Activated CD8-positive, alpha-beta memory T cell treated with anti-CD3 and anti-CD28 coated beads, Interleukin-2, amount 10 ng/mL, durations not matched to agents 7 days and 5 days (primary cell): Measurements from ENCODE around the gene RESF1. TPM values are rescaled to one million over a fixed set of nuclear protein-coding genes. Genes with fewer than 3 reads are reported as not detected.
A peak's percentile ranks its signal among the peaks of the same experiment; 100 is the strongest.

Experiments used
- ATAC-seq: fragments of 150-1000 bp; cut with Tn5 transposase; one replicate; pipeline ENCODE4 v1.10.0; 2021; ENCODE audit warnings: moderate library complexity
- CTCF ChIA-PET: fragments of 350-600 bp; sonication (Branson Sonifier 250); formaldehyde crosslinking; loops from one replicate; lab custom pipeline; 2021; ENCODE audit warnings: antibody characterized with exemption; lab: Charles Lee
- DNase-seq: peaks from one replicate; pipeline ENCODE4 v3.0.0-alpha.2; 2020
- H3K27ac Mint-ChIP-seq: one replicate; pipeline ENCODE4 v1.8.0; 2021; ENCODE audit warnings: mild to moderate bottlenecking, mixed read lengths
- H3K27me3 Mint-ChIP-seq: one replicate; pipeline ENCODE4 v1.8.0; 2021; ENCODE audit warnings: mixed read lengths
- H3K36me3 Mint-ChIP-seq: one replicate; pipeline ENCODE4 v1.8.0; 2021; ENCODE audit warnings: mild to moderate bottlenecking, mixed read lengths
- H3K4me1 Mint-ChIP-seq: one replicate; pipeline ENCODE4 v1.8.0; 2021; ENCODE audit warnings: mixed read lengths
- H3K4me3 Mint-ChIP-seq: one replicate; pipeline ENCODE4 v1.8.0; 2021; ENCODE audit warnings: mild to moderate bottlenecking, moderate library complexity, mixed read lengths
- H3K9me3 Mint-ChIP-seq: one replicate; pipeline ENCODE4 v1.8.0; 2022; ENCODE audit warnings: low read depth, mixed read lengths
- total RNA-seq, 2 experiments: library from RNA; stranded (reverse); gene quantifications; one replicate each; pipeline ENCODE4 v1.2.3, GENCODE V29; 2021

Gene RESF1
- total RNA-seq, 2 experiments from 2014 or later = 110 to 137 TPM

- CTCF ChIA-PET = interaction anchor here (1.3 kb wide), 1 partner anchor 8 kb away, joined by 3 read pairs; the partner anchor contains the start of gene RESF1
- Mint-ChIP-seq H3K36me3 (peaks cover 87% of the 10 kb centered on the region), H3K4me3 (peak overlapping the region; percentile 52), H3K27ac (peak overlapping the region; percentile 98), H3K4me1 (peaks cover 68% of the 10 kb centered on the region), H3K9me3 (peaks cover 8% of the 10 kb centered on the region), H3K27me3 (no peaks in the 10 kb centered on the region)
- no peak for ATAC-seq
- DNase-seq = no peak
Measured at GRCh38 chr12:31967539-31967938, 8.3 kb downstream of the RESF1 start.

DNA sequence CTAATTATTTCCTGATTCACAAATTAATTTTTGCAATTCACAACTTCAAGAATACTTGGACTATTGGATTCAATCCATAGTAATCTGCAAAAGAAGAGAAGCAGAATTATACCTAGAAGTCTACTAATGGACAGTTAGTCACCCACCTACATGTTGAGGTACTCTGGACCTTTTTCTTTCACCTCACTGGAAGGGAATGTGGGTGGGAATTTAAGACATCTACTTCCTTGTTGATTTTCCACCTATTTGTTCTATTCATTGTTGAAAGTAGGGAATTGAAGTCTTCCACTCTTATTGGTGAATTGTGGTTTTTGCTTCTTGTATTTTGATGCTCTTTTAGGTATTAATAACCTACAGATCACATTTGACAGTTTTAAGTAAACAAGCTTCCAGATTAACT is 11.0 kb downstream of the RESF1 start:
- Mint-ChIP-seq H3K9me3 (peaks cover 16% of the 10 kb centered on the region), H3K27me3 (no peaks in the 10 kb centered on the region), H3K36me3 (peaks cover 87% of the 10 kb centered on the region), H3K4me1 (peaks cover 48% of the 10 kb centered on the region), H3K27ac (no peak overlapping the region), H3K4me3 (no peak overlapping the region)
- CTCF ChIA-PET = interaction anchor here (0.8 kb wide), 1 partner anchor 46 kb away, joined by 3 read pairs; no protein-coding TSS in a partner anchor
- ATAC-seq = no peak
- no peak for DNase-seq

DNA sequence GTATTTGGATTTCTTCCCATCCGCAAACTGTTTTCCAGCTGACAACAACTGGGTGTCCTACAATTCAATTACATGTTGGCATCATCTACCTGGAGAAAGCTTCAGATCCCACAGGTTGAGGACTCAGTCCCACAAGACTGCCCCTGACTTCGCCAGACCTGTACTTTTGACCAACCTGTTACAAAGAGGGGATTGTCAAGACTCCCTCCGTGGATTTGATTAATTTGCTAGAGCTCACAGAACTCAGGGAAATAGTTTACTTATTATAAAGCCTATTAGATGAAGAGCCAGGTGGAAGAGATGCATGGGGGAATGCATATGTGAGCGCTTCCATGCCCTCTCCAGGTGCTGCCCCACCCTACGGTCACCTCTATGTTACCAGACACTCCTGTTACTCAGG is 14.6 kb downstream of the RESF1 start:
- Mint-ChIP-seq H3K27ac (no peak overlapping the region), H3K27me3 (no peaks in the 10 kb centered on the region), H3K36me3 (peaks cover 96% of the 10 kb centered on the region), H3K4me1 (peaks cover 17% of the 10 kb centered on the region), H3K9me3 (peaks cover 30% of the 10 kb centered on the region), H3K4me3 (no peak overlapping the region)
- ATAC-seq (no peak), DNase-seq (no peak)
- CTCF ChIA-PET = no interaction called here

DNA sequence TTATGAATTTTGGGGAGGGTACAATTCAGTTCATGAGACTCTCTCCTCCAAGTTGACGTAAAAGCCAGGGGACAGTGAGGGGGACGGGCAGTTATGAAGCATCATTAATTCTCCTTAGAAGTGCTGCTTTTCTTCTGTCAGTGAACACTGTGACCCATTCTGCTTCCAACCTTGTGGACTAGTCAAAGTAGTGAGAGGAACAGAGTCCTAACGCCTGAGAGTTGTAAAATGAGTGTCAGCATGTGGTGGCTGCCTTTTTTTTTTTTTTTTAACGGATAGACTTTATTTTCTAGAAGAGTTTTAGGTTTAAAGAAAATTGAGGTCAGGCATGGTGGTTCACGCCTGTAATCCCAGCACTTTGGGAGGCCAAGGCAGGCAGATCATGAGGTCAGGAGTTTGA is 15.5 kb downstream of the RESF1 start:
- DNase-seq (no peak), ATAC-seq (no peak)
- peaks cover 35% of the 10 kb centered on the region for H3K9me3 Mint-ChIP-seq
- no peaks in the 10 kb centered on the region for H3K27me3 Mint-ChIP-seq
- CTCF ChIA-PET = no interaction called here
- H3K27ac Mint-ChIP-seq = no peak overlapping the region
- H3K36me3 Mint-ChIP-seq = peaks cover 97% of the 10 kb centered on the region
- peaks cover 11% of the 10 kb centered on the region for H3K4me1 Mint-ChIP-seq
- H3K4me3 Mint-ChIP-seq = no peak overlapping the region

DNA sequence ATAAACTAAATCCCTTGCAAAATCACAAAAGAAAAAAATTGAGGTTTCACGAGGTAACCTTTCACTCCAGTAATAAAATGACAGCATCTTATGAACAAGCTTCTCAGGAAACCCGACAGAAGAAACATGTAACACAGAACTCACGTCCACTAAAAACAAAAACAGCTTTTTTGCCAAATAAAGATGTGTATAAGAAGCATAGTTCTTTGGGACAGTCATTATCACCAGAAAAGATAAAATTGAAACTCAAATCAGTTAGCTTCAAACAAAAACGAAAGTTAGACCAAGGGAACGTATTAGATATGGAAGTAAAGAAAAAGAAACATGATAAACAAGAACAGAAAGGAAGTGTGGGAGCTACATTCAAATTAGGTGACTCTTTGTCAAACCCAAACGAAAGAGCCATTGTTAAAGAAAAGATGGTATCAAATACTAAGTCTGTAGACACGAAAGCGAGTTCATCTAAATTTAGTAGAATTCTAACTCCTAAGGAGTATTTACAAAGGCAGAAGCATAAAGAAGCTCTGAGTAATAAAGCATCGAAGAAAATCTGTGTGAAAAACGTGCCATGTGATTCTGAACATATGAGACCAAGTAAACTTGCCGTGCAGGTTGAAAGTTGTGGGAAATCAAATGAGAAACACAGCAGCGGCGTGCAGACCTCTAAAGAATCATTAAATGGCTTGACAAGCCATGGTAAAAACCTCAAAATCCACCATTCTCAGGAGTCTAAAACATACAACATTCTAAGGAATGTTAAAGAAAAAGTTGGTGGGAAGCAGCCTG is 25.8 kb downstream of the RESF1 start:
- Mint-ChIP-seq H3K36me3 (peaks cover 96% of the 10 kb centered on the region), H3K4me3 (peak overlapping the region; percentile 43), H3K9me3 (peaks cover 62% of the 10 kb centered on the region), H3K27me3 (no peaks in the 10 kb centered on the region), H3K4me1 (peaks cover 77% of the 10 kb centered on the region), H3K27ac (peak overlapping the region; percentile 79)
- ATAC-seq (peak; percentile 50), DNase-seq (no peak)
- CTCF ChIA-PET = interaction anchor here (1.1 kb wide), 1 partner anchor 23 kb away, joined by 3 read pairs; no protein-coding TSS in a partner anchor

- ATAC-seq (no peak), DNase-seq (no peak)
- CTCF ChIA-PET = no interaction called here
- peak overlapping the region; percentile 6 for H3K27ac Mint-ChIP-seq
- no peaks in the 10 kb centered on the region for H3K27me3 Mint-ChIP-seq
- peaks cover 62% of the 10 kb centered on the region for H3K9me3 Mint-ChIP-seq
- H3K4me3 Mint-ChIP-seq = no peak overlapping the region
- peaks cover 95% of the 10 kb centered on the region for H3K36me3 Mint-ChIP-seq
- H3K4me1 Mint-ChIP-seq = peaks cover 85% of the 10 kb centered on the region
Measured at GRCh38 chr12:31985832-31986231, 26.6 kb downstream of the RESF1 start.

DNA sequence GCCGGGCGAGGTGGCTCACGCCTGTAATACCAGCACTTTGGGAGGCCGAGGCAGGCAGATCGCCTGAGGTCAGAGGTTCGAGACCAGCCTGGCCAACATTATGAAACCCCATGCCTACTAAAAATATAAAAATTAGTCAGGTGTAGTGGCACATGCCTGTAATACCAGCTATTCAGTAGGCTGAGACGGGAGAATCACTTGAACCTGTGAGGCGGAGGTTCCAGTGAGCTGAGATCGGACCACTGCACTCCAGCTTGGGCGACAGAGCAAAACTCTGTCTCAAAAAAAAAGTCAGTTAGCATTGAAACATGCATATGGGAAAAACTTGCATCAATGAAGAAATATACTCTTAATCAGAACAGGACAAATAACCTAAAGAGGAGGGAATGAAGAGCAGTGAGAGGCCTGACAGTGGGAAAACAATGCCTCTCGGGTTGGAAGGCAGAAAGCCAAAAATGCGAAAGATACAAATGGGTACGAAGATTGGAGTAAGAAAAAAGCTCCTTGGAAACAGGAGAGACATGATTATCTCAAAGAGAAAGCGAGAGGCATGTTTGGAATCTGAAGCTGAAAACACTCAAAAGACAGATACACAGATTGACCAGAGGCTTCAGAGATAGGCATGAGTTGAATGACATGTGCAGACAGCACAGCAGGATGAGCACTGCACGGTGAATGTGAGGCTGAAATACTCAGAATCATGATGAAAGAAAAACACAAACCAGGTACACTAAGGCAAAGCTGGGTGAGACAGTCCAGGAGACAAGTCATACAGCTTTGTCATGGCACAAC is 30.6 kb downstream of the RESF1 start:
- H3K4me3 Mint-ChIP-seq = no peak overlapping the region
- no peaks in the 10 kb centered on the region for H3K27me3 Mint-ChIP-seq
- CTCF ChIA-PET = interaction anchor here (0.6 to 1.7 kb wide), 2 partner anchors 8 to 31 kb away, joined by 4 to 7 read pairs; partner anchors contain the start of gene RESF1
- peaks cover 27% of the 10 kb centered on the region for H3K9me3 Mint-ChIP-seq
- DNase-seq = no peak
- H3K36me3 Mint-ChIP-seq = peaks cover 88% of the 10 kb centered on the region
- peaks cover 65% of the 10 kb centered on the region for H3K4me1 Mint-ChIP-seq
- peak overlapping the region; percentile 93 for H3K27ac Mint-ChIP-seq
- peak; percentile 34 for ATAC-seq

- Mint-ChIP-seq H3K36me3 (peaks cover 85% of the 10 kb centered on the region), H3K27me3 (no peaks in the 10 kb centered on the region), H3K9me3 (peaks cover 15% of the 10 kb centered on the region), H3K4me3 (peak overlapping the region; percentile 49), H3K4me1 (peaks cover 52% of the 10 kb centered on the region), H3K27ac (peak overlapping the region; percentile 93)
- CTCF ChIA-PET = interaction anchor here (0.9 to 1.8 kb wide), 4 partner anchors 9 to 69 kb away, joined by 3 to 7 read pairs (median 4); partner anchors contain the start of gene RESF1
- ATAC-seq (peak; percentile 70), DNase-seq (no peak)
Measured at GRCh38 chr12:31991146-31991545, 31.9 kb downstream of the RESF1 start.

DNA sequence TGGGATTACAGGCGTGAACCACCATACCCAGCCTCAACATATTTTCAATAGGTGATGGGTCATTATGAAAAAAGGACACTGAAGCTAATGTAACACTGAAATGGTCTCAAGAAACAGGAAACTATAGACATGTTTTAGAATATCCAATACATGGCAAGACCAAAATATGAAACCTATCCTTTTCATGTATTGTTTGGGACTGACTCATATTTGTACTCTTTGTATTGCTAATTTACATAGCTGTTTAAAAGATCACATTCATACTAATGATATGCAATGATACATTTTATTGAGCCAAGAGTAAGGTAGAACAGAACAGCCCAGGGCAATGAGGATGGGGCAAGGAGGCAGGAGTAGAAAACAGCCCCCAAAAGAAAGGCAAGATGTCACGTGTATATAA is 32.6 kb downstream of the RESF1 start:
- no peaks in the 10 kb centered on the region for H3K27me3 Mint-ChIP-seq
- no peak for DNase-seq
- peaks cover 82% of the 10 kb centered on the region for H3K36me3 Mint-ChIP-seq
- peaks cover 8% of the 10 kb centered on the region for H3K9me3 Mint-ChIP-seq
- CTCF ChIA-PET = interaction anchor here (0.8 to 1.8 kb wide), 7 partner anchors 10 to 264 kb away, joined by 3 to 7 read pairs (median 3); partner anchors contain the start of gene RESF1
- H3K4me3 Mint-ChIP-seq = peak overlapping the region; percentile 49
- peak; percentile 55 for ATAC-seq
- H3K4me1 Mint-ChIP-seq = peaks cover 45% of the 10 kb centered on the region
- peak overlapping the region; percentile 93 for H3K27ac Mint-ChIP-seq

- Mint-ChIP-seq H3K9me3 (no peaks in the 10 kb centered on the region), H3K36me3 (peaks cover 51% of the 10 kb centered on the region), H3K27me3 (no peaks in the 10 kb centered on the region), H3K4me3 (no peak overlapping the region), H3K27ac (no peak overlapping the region), H3K4me1 (no peaks in the 10 kb centered on the region)
- CTCF ChIA-PET = interaction anchor here (1.2 kb wide), 1 partner anchor 103 kb away, joined by 3 read pairs; no protein-coding TSS in a partner anchor
- ATAC-seq (no peak), DNase-seq (no peak)
Measured at GRCh38 chr12:31999692-32000091, 40.5 kb downstream of the RESF1 start.

DNA sequence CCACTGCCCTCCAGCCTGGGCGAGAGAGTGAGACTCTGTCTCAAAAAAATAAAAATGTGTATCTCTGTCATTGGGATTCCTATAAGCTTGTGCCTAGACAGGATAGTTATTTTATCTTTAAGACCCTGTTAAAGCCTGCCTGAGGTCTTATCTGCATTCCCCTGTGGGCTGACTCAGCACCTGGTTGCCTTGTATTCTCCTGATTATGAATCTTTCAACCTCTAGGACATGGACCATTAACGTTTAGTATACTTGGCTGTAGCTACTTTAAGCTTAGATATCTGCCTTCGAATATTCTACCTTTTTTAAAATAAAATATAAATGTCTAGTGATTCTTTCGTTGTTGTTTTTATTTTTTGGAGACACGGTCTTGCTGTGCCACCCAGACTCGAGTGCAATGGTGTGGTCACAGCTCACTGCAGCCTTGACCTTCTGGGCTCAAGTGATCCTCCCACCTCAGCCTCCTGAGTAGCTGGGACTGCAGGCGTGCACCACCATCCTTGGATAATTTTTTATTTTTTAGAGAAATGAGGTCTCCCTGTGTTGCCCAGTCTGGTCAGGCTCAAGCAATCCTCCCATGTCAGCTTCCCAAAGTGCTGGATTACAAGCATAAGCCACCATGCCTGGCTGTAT is 41.3 kb downstream of the RESF1 start:
- Mint-ChIP-seq H3K27me3 (no peaks in the 10 kb centered on the region), H3K9me3 (no peaks in the 10 kb centered on the region), H3K36me3 (peaks cover 44% of the 10 kb centered on the region), H3K27ac (no peak overlapping the region), H3K4me3 (no peak overlapping the region), H3K4me1 (no peaks in the 10 kb centered on the region)
- CTCF ChIA-PET = no interaction called here
- no peak for DNase-seq
- no peak for ATAC-seq

DNA sequence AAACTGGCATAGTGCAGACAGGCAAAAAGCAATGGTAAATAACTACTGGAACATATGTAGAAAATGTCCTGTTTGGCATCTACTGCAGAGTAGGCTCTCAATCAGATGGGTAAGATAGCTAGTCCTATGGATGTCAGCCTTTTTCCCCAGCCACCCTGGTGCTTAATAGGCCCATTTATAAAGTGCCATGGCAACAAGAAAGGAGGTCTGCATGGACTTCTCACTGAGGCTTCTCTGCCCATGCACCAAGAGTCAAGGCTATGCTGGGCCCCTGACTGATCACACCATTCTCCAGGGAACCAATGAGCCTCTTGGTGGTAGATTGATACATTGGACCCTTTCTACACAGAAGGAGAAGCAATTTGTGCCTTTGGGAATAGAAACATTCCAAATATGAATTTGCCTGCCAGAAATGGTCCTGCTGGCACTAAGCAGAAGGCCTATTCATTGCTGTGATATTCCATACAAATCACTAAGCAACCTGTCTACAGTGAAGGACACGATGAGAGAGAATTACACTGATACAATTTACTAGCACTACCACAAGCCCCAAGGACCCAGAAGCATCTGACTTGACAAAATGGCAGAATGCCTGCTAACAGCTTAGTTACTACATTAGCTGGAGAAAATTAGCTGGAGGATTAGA is 43.8 kb downstream of the RESF1 start:
- Mint-ChIP-seq H3K27me3 (no peaks in the 10 kb centered on the region), H3K9me3 (no peaks in the 10 kb centered on the region), H3K4me1 (no peaks in the 10 kb centered on the region), H3K4me3 (no peak overlapping the region), H3K36me3 (peaks cover 26% of the 10 kb centered on the region), H3K27ac (no peak overlapping the region)
- CTCF ChIA-PET = no interaction called here
- DNase-seq (no peak), ATAC-seq (no peak)
